Measurements from ENCODE around the gene AIF1L. TPM values are rescaled to one million over a fixed set of nuclear protein-coding genes. Genes with fewer than 3 reads are reported as not detected.

The AIF1L gene
- total RNA-seq, 6 donors from 2014 or later, result 3.8 to 21.4 (median 10.5) TPM

GRCh38 chr9:131060900-131061630, 35.3 kb upstream of the AIF1L start:
- Histone ChIP-seq H3K27ac (no peak overlapping the region), H3K36me3 (no peaks in the 10 kb centered on the region), H3K27me3 (no peaks in the 10 kb centered on the region), H3K4me1 (peaks cover 0 to 6% (median 0%) of the 10 kb centered on the region in 4 donors), H3K9me3 (no peaks in the 10 kb centered on the region), H3K4me3 (no peak overlapping the region)
- no peak for DNase-seq
- TF ChIP-seq POLR2A (IDR thresholded peaks at IDR 0.05), result no peak
- TF ChIP-seq CTCF (IDR thresholded peaks at IDR 0.05), result no peak
- no peak for TF ChIP-seq POLR2AphosphoS5 (IDR thresholded peaks at IDR 0.05)
- TF ChIP-seq EP300 (IDR thresholded peaks at IDR 0.05), result no peak
- ATAC-seq (ENCODE audit: low FRiP score in 2 of 2), result no peak
- 75 to 93% methylated on average over 5 to 20 of the region's 21 CpGs for WGBS, 2 donors

- Histone ChIP-seq H3K4me1 (peaks cover 0 to under 1% (median 0%) of the 10 kb centered on the region in 4 donors), H3K9me3 (no peaks in the 10 kb centered on the region), H3K4me3 (no peak overlapping the region), H3K27ac (no peak overlapping the region), H3K27me3 (no peaks in the 10 kb centered on the region), H3K36me3 (no peaks in the 10 kb centered on the region)
- 69 to 75% methylated on average over 9 of the region's 9 CpGs for WGBS, 2 donors
- ATAC-seq (ENCODE audit: low FRiP score in 2 of 2) (no peak), DNase-seq (no peak)
- no peak for TF ChIP-seq POLR2AphosphoS5 (IDR thresholded peaks at IDR 0.05)
- TF ChIP-seq EP300 (IDR thresholded peaks at IDR 0.05), result no peak
These were observed 33.4 kb upstream of the AIF1L start for GRCh38 chr9:131062969-131063368.

GRCh38 chr9:131065599-131065998, 30.7 kb upstream of the AIF1L start:
- H3K36me3 ChIP-seq, result no peaks in the 10 kb centered on the region
- H3K27me3 ChIP-seq, result no peaks in the 10 kb centered on the region
- H3K27ac ChIP-seq, result no peak overlapping the region
- H3K9me3 ChIP-seq, result no peaks in the 10 kb centered on the region
- no peaks in the 10 kb centered on the region for H3K4me1 ChIP-seq
- WGBS, 2 donors, result 90 to 95% methylated on average over 7 of the region's 7 CpGs
- H3K4me3 ChIP-seq, result no peak overlapping the region
- ATAC-seq (ENCODE audit: low FRiP score in 2 of 2) (no peak), DNase-seq (no peak)
- TF ChIP-seq EP300 (IDR thresholded peaks at IDR 0.05) (no peak), CTCF (IDR thresholded peaks at IDR 0.05) (no peak), POLR2A (IDR thresholded peaks at IDR 0.05) (no peak), POLR2AphosphoS5 (IDR thresholded peaks at IDR 0.05) (no peak)

GRCh38 chr9:131067625-131068024, 28.7 kb upstream of the AIF1L start:
- no peaks in the 10 kb centered on the region for H3K4me1 ChIP-seq
- DNase-seq, result no peak
- H3K27me3 ChIP-seq, result no peaks in the 10 kb centered on the region
- H3K9me3 ChIP-seq, result no peaks in the 10 kb centered on the region
- TF ChIP-seq POLR2A (IDR thresholded peaks at IDR 0.05), result no peak
- no peak for TF ChIP-seq CTCF (IDR thresholded peaks at IDR 0.05)
- no peak for TF ChIP-seq POLR2AphosphoS5 (IDR thresholded peaks at IDR 0.05)
- TF ChIP-seq EP300 (IDR thresholded peaks at IDR 0.05), result no peak
- ATAC-seq (ENCODE audit: low FRiP score in 2 of 2), result no peak
- WGBS, 2 donors, result 72% methylated on average over 9 of the region's 9 CpGs; no CpG with 5 or more reads in 1 of the 2 donors
- H3K27ac ChIP-seq, result no peak overlapping the region
- H3K36me3 ChIP-seq, result no peaks in the 10 kb centered on the region
- no peak overlapping the region for H3K4me3 ChIP-seq

- Histone ChIP-seq H3K36me3 (no peaks in the 10 kb centered on the region), H3K27me3 (no peaks in the 10 kb centered on the region), H3K27ac (no peak overlapping the region), H3K4me1 (no peaks in the 10 kb centered on the region), H3K9me3 (no peaks in the 10 kb centered on the region), H3K4me3 (no peak overlapping the region)
- 74 to 85% methylated on average over 5 to 9 of the region's 14 CpGs for WGBS, 2 donors
- ATAC-seq (ENCODE audit: low FRiP score in 2 of 2), result no peak
- DNase-seq, result no peak
- TF ChIP-seq POLR2A (IDR thresholded peaks at IDR 0.05) (no peak), POLR2AphosphoS5 (IDR thresholded peaks at IDR 0.05) (no peak), CTCF (IDR thresholded peaks at IDR 0.05) (no peak), EP300 (IDR thresholded peaks at IDR 0.05) (no peak)
These were observed 28.1 kb upstream of the AIF1L start for GRCh38 chr9:131068076-131068816.
